Activated effector memory CD4-positive, alpha-beta T cell treated with Interleukin-2 at 50 U/mL for 16 hours (primary cell): Measurements from ENCODE around the gene KLC3.
"Not testable (repeated sequence)": the region's sequence is repeated elsewhere in the genome, so short reads cannot be mapped to it uniquely, and the experiment has no call there.

ENCODE experiments used
- DNase-seq: peaks from one replicate; pipeline ENCODE4 v3.0.0-alpha.2; 2020

KLC3 gene

DNA sequence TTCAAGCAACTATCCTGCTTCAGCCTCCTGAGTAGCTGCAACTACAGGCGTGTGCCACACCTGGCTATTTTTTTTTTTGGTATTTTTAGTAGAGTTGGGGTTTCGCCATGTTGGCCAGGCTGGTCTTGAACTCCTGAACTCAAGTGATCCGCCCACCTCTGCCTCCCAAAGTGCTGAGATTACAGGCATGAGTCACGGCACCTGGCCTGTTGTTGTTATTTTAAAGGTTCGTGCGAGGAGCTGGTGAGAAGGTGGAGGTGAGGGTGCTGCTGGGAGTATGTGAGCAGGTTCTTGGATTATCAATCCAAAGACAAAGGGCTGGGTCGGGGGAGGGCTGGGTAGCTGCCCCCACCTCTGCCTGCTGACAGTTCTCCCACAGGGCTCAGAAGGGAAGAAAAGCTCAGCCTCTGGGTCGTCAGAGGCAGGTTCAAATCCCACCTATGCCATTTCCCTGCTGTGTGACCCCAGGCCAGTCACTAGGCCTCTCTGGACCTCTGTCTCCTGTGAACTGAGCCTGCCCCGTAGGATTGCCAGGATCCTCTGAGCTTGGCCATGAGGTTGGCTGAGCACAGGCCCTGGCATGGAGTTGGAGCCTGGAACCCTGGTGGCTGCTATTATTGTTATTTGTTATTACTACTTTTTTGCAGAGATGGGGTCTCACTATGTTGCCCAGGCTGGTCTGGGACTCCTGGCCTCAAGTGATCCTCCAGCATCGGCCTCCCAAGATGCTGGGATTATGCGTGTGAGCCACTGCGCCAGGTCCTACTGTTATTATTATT, 19.4 kb upstream of the KLC3 start:
- no peak for DNase-seq

DNA sequence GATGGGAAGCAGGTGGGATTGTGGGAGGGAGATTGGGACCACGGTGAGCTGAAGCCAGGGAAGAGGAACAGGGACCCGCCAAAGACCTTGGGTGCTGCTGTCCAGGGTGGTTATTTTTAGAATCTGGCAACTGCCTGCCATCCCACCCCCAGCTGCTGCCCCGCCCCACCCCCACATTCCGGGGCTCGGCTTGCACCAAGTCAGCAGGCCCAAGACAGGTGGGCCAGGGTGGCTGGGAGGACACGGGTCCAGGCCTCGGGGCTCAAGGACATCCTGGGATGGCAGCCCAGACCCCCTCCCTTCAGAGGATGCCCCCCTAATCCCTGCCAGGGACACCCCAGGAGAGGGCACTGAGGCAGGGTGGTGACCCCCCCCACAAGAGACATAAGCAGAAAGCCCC, 18.7 kb upstream of the KLC3 start:
- no peak for DNase-seq

DNA sequence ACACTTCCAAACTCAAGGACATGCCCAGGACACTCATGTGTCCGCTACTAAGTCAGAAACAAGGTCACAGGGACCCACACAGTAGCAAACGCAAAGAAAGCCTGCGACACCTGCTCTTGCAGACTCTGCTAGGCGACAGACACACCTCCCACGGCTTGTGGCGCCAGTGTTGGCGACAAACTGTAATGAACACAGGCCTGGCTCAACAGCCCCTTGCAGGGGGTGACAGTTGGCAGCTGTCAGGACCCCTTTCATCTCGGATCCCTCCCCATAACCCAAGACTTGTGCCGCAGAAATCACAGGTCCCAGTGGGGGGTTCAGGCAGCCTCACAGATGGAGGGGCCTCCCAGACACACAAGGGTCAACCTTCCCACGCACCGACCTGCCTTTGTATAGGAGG, 18.2 kb upstream of the KLC3 start:
- DNase-seq: no peak

DNA sequence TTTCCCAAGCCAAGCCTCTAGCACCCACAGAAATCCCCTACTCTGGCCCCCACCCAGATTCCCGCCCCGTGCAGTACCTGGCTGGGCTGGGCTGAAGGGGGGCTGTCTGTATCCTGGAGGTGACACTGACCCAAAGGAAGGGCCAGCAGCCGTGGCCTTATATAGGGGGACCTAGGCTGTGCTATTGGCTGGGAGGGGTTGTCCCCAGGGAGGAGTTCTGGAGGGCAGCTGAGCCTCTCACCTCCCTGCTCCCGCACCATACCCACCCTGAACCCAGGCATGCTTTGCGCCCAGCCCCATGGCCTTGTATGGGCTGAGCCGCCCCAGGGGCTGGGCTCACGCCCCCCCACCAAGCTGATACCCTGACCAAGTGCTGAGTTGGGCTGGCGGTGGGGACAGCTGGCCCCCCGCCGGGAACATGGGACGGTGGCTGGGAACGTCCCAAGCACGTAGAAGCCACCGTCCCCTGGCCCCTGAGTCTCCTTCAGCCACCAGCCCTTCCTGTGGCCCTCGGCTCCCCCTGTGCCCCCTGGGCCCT, 17.7 kb upstream of the KLC3 start, which contains the start of gene CKM:
CKM (minus strand) TSS at position 132 of the 538 bp plus-strand sequence. CDS start 3,162 bp downstream, outside the sequence.
- no peak for DNase-seq

DNA sequence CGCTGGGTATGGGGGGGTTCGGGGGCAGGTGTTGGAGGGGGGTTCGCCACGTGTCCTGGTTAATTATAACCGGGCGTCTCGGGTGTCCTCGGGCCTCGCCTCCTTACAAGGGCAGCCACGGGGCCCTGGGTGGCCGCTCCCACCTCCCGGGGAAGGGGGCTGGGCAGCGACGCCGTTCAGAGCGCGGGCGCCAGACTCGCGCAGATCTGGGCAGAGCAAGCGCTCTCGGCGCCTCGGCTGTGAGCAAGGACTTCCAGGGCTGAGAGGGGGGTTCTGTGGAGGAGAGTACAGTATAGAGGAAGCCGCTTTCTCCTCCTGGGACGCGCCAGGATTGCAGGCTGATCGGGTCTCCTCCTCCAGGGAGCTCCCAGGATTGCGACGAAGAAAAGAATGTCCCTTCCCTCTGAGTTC, 16.9 kb upstream of the KLC3 start:
- DNase-seq: no peak

DNA sequence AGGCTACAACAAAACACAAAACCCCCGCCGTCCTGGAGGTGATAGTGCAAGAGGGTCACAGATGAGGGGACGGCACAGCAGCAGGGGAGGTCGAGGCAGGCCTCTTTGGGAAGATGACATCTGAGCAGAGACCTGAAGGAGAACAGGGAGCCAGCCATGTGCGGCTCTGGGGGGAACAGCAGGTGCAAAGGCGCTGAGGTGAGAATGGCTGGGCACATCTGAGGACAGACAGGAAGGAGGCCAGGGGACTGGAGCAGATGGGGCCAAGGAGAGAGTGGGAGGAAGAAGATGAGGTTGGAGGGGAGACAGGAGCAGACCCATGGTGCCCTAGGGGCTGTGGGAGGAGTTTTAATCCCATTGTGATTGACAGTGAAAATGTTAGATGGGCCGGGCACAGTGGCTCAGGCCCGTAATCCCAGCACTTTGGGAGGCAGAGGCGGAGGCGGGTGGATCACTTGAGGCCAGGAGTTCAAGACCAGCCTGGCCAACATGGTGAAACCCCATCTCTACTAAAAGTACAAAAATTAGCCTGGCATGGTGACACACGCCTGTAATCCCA, 16.1 kb upstream of the KLC3 start:
- no peak for DNase-seq

DNA sequence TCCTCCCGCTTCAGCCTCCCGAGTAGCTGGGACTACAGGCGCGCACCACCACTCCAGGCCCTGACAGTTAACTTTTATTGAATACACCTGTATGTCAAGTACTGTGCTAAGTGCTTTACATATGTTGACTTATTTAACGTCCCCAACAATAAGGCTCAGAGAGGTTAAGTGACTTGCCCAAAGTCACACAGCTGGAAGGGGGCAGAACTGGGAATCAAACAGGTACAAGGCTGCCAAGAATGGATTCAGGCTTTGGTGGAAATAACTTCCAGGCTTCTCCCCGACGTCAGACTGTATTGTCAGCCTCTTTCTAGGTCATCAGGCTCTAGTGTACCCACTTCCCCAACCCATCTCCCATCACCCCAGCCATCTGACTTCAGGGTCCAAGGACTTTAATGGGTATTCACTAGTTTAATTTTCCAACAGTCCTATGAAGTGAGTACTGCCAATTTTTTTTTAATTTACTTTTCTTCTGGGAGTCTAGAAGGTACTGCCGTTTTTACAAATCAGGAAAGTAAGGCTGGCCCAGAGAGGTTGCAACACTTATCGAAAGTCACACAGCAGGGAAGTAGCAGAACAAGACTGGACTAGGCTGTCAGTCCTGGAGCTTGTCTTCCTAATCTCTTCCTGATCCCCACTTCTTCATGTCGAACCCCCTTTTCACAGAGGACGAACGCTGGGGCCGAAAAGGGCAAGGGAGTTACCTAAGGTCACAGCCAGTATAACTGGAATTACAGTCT, 13.0 kb upstream of the KLC3 start:
- no peak for DNase-seq

DNA sequence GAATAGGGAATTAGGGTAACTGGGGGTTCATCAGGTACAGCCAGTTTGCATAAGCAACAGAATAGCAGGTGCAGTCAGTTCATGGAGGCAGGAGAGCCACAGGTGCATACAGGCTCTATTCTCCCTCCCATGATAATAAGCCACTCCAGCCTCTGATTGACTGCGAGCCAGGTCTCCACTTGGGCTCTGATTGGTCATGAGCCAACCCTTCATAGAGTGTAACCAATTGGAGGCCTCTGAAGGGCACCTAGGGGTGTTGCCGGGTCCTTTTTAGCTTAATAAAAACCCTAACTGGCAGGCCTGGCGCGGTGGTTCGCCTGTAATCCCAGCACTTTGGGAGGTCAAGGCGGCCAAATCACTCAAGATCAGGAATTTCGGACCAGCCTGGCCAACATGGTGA, 9.1 kb upstream of the KLC3 start:
- DNase-seq: no peak

DNA sequence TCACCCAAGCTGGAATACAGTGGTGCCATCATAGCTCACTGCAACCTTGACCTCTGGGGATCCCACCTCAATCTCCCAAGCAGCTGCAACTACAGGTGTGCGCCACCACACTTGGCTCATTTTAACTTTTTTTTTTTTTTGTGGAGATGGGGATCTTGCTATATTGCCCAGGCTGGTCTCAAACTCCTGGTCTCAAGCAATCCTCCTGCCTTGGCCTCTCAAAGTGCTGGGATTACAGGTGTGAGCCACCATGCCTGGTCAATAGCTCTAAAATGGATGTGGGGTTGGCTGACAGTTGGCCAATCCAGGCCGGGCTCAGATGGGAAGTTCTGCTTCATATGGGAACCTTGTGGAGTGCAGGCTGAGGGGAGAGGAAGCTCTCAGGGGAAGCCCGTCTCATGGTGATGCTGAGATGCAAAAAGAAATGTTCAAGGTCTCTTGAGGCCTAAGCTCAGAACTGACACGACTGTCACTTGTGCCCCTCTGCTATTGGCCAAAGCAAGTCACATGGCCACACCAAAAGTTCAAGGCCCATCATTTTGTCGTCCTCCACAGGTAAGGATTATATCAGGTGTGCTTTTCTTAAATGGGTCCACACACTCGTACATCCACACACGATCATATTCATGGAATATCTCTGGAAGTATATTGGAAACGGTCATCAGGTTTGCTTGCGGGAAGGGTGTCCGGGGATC, 6.8 kb upstream of the KLC3 start:
- DNase-seq: no peak

DNA sequence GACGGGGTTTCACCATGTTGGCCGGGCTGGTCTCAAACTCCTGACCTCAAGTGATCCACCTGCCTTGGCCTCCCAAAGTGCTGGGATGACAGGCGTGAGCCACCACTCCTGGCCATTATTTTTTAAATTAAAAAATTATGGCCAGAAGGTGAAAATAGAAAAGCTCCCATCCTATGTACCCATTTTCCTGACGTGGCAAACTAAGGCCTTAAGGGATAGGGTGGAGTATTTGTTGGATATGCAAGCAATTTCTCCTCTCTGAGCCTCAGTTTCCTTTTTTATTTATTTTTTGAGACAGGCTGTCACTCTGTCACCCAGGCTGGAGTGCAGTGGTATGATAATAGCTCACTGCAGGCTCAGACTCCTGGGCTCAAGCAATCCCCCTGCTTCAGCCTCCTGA, 5.7 kb upstream of the KLC3 start:
- not testable (repeated sequence) for DNase-seq

DNA sequence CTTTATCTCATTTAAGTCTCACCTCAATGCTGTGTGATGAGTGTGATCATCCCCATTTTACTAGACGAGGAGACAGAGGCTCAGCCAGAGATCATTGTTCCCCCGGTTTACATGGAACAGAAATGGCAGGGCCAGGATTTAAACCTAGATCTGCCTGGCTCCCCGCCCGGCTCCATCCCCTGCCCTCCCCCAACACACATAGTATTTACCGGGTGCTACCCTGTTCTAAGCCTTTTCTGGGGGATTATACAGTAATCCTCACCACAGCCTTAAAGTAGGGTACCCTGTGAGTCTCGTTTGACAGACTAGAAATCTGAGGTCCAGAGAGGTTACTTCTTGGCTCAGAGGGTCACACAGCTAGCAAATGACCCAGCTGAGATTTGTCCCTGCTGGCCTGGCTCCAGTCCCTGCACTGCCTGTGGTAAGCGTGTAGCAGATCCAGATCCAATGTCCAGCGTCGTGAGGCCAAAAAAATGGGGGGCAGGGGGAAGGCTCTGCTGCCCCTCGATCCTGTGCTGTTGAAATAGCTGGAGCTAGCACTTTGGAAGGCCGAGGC, 3.8 kb upstream of the KLC3 start:
- DNase-seq: no peak

DNA sequence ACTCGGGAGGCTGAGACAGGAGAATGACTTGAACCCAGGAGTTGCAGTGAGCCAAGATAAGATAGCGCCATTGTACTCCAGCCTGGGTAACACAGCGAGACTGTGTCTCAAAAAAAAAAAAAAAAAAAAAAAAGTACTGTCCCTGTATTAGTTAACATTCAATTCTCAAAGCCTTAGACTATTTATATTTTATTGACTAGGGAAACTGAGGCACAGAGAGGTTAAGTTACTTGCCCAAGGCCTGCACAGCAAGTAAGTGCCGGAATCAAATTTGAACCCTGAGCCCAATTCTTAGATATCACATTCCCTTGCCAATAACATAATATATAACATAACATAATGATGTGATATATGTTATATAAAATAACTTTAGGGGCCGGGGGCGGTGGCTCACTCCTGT, 921 bp upstream of the KLC3 start:
- DNase-seq: no peak

DNA sequence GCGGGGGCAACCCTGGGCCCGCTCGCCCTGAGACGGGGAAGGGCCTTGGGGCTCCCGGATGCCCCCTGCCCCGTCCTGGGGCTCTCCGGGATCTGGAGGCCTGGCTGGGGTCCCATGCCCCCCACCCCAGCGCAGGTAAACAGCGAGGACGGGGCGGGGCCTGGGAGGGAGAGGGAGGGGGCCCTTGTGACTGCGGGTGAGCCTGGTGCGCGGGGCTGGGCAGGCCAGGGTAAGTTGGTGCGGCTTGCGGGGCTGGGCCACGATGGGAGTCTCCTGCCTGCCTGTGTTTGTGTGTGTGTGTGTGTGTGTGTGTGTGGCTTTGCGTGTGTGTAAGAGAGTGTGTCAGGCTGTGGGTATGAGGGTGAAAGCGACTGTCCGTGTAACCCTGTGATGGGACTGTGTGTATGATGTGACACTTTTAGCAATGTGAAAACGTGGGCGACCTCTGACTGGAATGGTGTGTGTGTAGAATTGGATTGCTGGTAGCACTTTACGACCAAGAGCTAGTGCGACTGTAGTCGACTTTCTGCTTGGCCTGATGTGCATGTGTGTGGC, 426 bp downstream of the KLC3 start:
- DNase-seq: no peak

DNA sequence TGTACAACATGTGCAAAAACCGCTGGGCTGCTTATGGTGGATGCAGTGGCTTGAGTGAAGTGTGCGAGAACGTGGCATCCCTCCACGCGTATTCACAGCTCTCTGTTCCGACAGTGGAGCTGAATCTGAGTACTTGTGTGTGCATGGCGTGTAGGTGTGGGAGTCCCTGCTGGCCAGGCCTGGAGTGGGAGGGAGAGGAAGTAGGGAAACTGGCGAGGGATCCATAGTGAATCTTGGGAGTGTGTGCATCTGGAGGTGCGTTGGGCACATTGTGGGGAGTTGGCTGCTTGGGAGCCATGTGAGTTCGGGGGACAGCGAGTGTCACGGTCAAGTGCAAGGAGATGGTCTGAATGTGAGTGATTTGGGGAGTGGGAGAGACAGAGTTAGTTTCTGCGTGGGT, 2.4 kb downstream of the KLC3 start:
- DNase-seq: no peak

DNA sequence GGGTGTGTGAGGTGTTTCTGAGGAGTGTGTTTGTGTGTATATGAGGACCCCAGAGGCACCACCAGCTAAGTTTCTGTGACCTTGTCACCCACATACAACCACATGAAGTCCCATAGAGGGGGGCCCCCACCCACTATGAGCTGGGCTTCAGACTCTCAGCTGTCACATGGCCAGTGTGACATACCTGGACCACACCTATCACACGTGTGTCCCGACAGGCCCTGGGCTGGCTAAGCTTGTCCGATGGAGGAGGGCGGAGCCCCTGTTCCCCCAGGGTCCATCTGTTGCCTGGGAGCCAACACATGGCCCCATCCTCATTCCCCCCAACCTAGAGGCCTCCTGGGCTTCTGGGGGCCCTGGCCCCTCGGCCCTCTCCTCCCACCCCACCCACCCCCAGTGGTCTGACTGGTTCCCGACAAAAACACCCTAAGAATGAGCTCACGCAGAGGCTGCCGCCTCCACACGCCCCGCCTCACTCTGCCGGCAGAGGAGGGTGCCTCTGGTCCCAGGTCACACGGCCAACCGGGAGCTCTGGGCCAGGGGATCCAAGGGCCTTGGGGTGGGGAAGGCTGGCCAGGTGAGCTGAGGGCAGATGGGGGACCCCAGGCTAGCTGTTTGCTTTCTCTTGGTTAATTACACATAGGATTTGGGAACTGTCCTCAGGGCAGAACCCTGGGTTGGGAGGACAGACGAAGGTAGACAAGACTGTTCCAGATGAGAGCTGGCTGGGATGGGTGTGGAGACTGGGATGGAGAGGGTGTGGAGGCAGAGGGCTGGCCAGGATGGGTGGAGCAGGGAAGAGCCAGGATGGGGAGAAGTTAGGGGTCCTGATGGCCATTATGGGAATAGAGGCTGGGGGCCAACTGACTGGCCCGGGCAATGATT, 4.3 kb downstream of the KLC3 start:
- DNase-seq: no peak

DNA sequence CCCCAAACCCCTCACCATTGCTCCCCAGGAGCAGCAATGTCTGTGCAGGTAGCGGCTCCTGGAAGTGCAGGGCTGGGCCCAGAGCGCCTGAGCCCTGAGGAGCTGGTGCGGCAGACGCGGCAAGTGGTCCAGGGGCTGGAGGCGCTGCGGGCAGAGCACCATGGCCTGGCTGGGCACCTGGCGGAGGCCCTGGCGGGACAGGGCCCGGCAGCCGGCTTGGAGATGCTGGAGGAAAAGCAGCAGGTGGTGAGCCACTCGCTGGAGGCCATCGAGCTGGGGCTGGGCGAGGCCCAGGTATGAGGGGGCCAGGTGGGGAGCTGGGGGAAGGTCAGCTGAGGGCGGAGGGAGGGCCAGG, 4.9 kb downstream of the KLC3 start:
- DNase-seq: no peak

DNA sequence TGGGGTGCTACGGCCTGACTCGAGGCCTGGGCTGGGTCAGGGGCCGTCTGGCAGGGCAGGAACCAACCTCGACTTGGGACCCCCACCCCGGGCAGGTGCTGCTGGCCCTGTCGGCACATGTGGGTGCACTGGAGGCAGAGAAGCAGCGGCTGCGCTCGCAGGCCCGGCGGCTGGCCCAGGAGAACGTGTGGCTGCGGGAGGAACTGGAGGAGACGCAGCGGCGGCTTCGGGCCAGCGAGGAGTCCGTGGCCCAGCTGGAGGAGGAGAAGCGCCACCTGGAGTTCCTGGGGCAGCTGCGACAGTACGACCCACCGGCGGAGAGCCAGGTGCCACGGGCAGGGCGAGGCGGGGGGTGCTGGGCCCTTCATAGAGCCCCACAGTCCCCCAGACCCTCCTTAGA, 5.9 kb downstream of the KLC3 start:
- no peak for DNase-seq

DNA sequence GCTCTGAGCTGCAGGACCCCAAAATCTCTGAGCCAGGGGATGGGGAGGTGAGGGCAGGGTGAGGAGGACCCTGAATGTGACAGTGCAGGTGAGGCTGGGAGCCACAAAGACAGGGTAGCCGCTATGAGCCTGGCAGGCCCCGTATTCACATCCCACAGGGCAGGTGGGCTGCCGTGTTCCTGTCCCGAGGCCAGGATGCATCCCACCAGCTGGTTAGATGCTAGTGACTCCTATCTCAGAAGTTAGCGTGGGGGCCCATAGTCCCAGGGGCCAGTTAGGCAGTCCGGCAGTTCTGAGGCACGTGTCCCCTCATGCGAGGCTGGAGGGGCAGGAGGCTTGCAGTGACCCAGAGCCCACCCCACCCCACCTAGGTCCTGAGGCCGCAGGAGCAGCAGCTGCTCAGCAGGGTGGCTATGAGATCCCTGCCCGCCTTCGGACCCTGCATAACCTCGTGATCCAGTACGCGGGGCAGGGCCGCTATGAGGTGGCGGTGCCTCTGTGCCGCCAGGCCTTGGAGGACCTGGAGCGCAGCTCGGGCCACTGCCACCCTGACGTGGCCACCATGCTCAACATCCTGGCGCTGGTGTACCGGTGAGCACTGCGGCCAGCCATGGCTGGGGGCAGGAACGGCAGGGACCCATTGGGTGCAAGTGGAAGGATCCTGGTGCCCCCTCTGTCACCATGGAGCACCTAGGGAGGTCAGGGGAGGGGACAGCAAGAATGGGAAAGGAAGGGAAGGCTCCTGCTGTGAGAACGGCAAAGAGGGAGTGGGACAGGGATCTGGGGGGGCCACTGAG, 7.2 kb downstream of the KLC3 start:
- DNase-seq: no peak

DNA sequence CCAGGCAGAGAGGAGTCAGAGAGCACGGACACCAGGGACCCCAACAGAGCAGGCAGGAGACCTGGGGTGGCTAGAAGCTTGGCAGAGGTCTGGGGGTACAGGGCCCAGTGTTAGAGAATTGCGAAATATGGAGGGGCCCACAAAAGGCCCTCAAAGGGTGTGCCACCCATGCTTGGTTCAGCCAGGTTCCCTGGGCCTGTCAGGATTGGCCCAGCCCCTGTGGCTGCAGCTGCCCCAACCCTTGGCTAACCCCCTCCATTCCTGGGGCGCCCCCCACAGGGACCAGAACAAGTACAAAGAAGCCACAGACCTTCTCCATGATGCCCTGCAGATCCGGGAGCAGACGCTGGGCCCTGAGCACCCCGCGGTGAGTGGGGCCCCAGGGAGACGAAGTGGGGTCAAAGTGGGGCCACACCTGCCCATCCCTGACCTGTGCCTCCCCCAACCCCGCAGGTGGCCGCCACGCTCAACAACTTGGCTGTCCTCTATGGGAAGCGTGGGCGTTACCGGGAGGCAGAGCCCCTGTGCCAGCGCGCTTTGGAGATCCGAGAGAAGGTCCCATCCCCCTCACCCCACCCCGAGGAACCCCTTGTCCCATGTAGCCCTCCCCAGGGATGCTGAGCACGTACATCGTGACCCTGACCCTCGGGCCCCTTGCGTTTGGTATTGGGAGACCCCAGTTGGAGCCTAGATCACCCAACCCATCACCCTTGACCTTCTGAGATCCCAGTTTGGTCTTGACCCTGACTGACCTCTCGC, 8.0 kb downstream of the KLC3 start:
- DNase-seq: no peak

DNA sequence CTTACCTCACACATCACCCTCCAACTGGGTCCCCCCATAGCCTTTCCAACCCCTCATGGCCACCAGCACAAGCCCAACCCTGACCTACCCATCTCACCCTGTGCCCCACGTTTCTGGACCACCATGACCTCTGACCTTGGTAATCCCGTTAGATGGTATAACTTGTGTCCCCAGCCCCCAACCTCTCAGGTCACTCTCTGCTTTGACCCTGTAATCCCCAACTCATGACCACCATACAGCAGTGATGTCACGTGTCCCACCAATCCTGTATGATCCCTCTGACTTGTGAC, 8.5 kb downstream of the KLC3 start:
- DNase-seq: no peak
